ENCODE measurements around the gene ACVR2B.

- TF ChIP-seq CTCF (IDR thresholded peaks at IDR 0.05; ENCODE audit: poor library complexity, severe bottlenecking) (no peak), MXI1 (conservative IDR thresholded peaks at IDR 0.05; ENCODE audit: poor library complexity, severe bottlenecking) (no peak), POLR2AphosphoS5 (IDR thresholded peaks at IDR 0.05) (no peak), EZH2 (IDR thresholded peaks at IDR 0.05; ENCODE audit: borderline replicate concordance, insufficient read depth, low read length, poor library complexity, severe bottlenecking) (no peak), TAF1 (IDR thresholded peaks at IDR 0.05; ENCODE audit: low read depth) (no peak)
Measured at GRCh38 chr3:38507120-38507519, 53.4 kb downstream of the ACVR2B start.
